Activated CD8-positive, alpha-beta memory T cell treated with anti-CD3 and anti-CD28 coated beads for 36 hours (primary cell): ENCODE results near the gene C20orf141. TPM values are rescaled to one million over a fixed set of nuclear protein-coding genes. Genes with fewer than 3 reads are reported as not detected.
"Not testable (repeated sequence)": the region's sequence is repeated elsewhere in the genome, so short reads cannot be mapped to it uniquely, and the experiment has no call there.

Experiments
- CTCF ChIA-PET: fragments of 350-600 bp; sonication (Branson Sonifier 250); formaldehyde crosslinking; loops from one replicate; lab custom pipeline; 2021; ENCODE audit warnings: antibody characterized with exemption; lab: Charles Lee
- POLR2A ChIA-PET: fragments of 350-600 bp; sonication (Branson Sonifier 250); formaldehyde crosslinking; loops from one replicate; lab custom pipeline; 2021; ENCODE audit warnings: antibody characterized with exemption; lab: Charles Lee
- total RNA-seq, 2 experiments: library from RNA; stranded (reverse); gene quantifications; one replicate each; pipeline ENCODE4 v1.2.3, GENCODE V29; 2021

The C20orf141 gene
- not detected for total RNA-seq

GRCh38 chr20:2814587-2815051 lies at the start of gene C20orf141:
C20orf141 (plus strand) TSS chr20:2814987; CDS start chr20:2815185, 198 bp downstream.
- ChIA-PET CTCF (no interaction called here), POLR2A (no interaction called here)

- ChIA-PET POLR2A (no interaction called here), CTCF (no interaction called here)
Measured at GRCh38 chr20:2767768-2768631, 46.8 kb upstream of the C20orf141 start.

- ChIA-PET POLR2A (no interaction called here), CTCF (no interaction called here)
Measured at GRCh38 chr20:2768632-2769015, 46.2 kb upstream of the C20orf141 start.

- POLR2A ChIA-PET, CTCF ChIA-PET: not testable (repeated sequence)
Measured at GRCh38 chr20:2770091-2770490, 44.7 kb upstream of the C20orf141 start.

- CTCF ChIA-PET, result no interaction called here
- POLR2A ChIA-PET, result no interaction called here
Measured at GRCh38 chr20:2771631-2772080, 43.1 kb upstream of the C20orf141 start.

- POLR2A ChIA-PET, result interaction anchor here (0.7 kb wide), 1 partner anchor 24 kb away, joined by 6 read pairs; no protein-coding TSS in a partner anchor
- CTCF ChIA-PET, result interaction anchor here (0.6 kb wide), 1 partner anchor 27 kb away, joined by 5 read pairs; the partner anchor contains the start of gene CPXM1
Measured at GRCh38 chr20:2773812-2774211, 41.0 kb upstream of the C20orf141 start.

GRCh38 chr20:2775139-2775538 lies 39.6 kb upstream of the C20orf141 start:
- POLR2A ChIA-PET, result no interaction called here
- CTCF ChIA-PET, result no interaction called here

- POLR2A ChIA-PET, result no interaction called here
- CTCF ChIA-PET, result no interaction called here
Measured at GRCh38 chr20:2778602-2779321, 36.0 kb upstream of the C20orf141 start.

GRCh38 chr20:2780948-2781347 lies 33.8 kb upstream of the C20orf141 start:
- POLR2A ChIA-PET, result no interaction called here
- CTCF ChIA-PET, result interaction anchor here (1.1 kb wide), 1 partner anchor 40 kb away, joined by 3 read pairs; no protein-coding TSS in a partner anchor

GRCh38 chr20:2783908-2784566 lies 30.8 kb upstream of the C20orf141 start:
- POLR2A ChIA-PET, result interaction anchor here (0.7 kb wide), 1 partner anchor 135 kb away, joined by 3 read pairs; no protein-coding TSS in a partner anchor
- CTCF ChIA-PET, result interaction anchor here (0.7 kb wide), 1 partner anchor 168 kb away, joined by 3 read pairs; no protein-coding TSS in a partner anchor

- ChIA-PET POLR2A (no interaction called here), CTCF (interaction anchor here (0.9 to 1.2 kb wide), 2 partner anchors 34 to 38 kb away, joined by 3 to 4 read pairs; no protein-coding TSS in a partner anchor)
Measured at GRCh38 chr20:2793471-2793870, 21.3 kb upstream of the C20orf141 start.

- ChIA-PET CTCF (interaction anchor here (0.9 kb wide), 1 partner anchor 39 kb away, joined by 4 read pairs; no protein-coding TSS in a partner anchor), POLR2A (no interaction called here)
Measured at GRCh38 chr20:2794202-2794748, 20.5 kb upstream of the C20orf141 start.

GRCh38 chr20:2794866-2795447 lies 19.8 kb upstream of the C20orf141 start:
- ChIA-PET POLR2A (no interaction called here), CTCF (no interaction called here)

- POLR2A ChIA-PET, result no interaction called here
- CTCF ChIA-PET, result no interaction called here
Measured at GRCh38 chr20:2795451-2795850, 19.3 kb upstream of the C20orf141 start.

GRCh38 chr20:2796011-2796660 lies 18.7 kb upstream of the C20orf141 start:
- ChIA-PET CTCF (no interaction called here), POLR2A (no interaction called here)

- POLR2A ChIA-PET, result interaction anchor here (0.5 kb wide), 1 partner anchor 24 kb away, joined by 6 read pairs; no protein-coding TSS in a partner anchor
- CTCF ChIA-PET, result no interaction called here
Measured at GRCh38 chr20:2797136-2797983, 17.4 kb upstream of the C20orf141 start.

GRCh38 chr20:2798095-2798805 lies 16.5 kb upstream of the C20orf141 start:
- CTCF ChIA-PET, result no interaction called here
- POLR2A ChIA-PET, result interaction anchor here (0.5 kb wide), 1 partner anchor 25 kb away, joined by 6 read pairs; no protein-coding TSS in a partner anchor
